ENCODE measurements around the gene HAUS7.

HAUS7 gene

DNA sequence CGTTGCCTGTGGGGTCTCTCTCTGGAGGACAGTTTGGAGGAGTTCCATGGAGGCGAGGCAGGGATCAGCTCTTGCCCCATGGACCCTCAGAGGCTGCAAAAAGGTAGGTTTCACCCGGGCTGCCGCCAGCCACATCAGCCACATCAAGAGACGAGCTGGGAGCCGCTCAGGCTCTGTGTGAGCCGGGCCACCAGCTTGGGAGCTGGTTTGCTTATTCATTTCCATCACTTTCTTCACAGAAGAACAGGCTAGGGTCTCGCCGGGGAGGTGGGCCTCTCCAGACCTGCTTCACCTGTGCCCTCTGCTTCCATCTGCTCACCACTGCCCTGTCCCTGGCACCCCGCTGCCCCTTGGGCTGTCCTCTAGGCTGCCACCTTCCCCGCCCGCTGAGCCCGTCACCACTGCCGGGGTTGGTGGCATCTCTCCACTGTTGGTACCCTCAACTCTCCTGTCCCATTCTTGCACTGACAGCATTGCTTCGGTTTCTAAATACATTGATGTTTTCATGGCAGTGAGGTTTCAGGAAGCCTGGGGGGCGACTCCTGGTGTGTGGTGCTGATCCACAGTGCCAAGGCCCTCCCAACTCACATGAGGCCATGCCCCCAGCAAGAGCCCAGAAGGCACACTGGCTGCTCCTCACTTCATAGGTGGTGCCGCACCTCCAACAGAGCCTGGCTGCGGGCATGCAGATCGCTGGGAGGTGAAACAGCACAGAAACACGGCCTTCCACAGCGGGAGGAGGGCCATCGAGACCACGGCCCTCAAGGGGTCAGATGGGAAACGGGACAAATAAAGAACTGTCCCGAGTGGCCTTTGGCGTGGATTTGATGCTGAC lies 20.0 kb downstream of the HAUS7 start:
- no peaks in the 10 kb centered on the region for H4K20me1 ChIP-seq (ENCODE audit: insufficient read depth, low read length, poor library complexity, severe bottlenecking)
- H3F3A ChIP-seq (ENCODE audit: low read depth), result no peaks in the 10 kb centered on the region
- no peak for TF ChIP-seq EZH2phosphoT487 (IDR thresholded peaks at IDR 0.05; ENCODE audit: borderline replicate concordance)
- TF ChIP-seq, protein P1, sequence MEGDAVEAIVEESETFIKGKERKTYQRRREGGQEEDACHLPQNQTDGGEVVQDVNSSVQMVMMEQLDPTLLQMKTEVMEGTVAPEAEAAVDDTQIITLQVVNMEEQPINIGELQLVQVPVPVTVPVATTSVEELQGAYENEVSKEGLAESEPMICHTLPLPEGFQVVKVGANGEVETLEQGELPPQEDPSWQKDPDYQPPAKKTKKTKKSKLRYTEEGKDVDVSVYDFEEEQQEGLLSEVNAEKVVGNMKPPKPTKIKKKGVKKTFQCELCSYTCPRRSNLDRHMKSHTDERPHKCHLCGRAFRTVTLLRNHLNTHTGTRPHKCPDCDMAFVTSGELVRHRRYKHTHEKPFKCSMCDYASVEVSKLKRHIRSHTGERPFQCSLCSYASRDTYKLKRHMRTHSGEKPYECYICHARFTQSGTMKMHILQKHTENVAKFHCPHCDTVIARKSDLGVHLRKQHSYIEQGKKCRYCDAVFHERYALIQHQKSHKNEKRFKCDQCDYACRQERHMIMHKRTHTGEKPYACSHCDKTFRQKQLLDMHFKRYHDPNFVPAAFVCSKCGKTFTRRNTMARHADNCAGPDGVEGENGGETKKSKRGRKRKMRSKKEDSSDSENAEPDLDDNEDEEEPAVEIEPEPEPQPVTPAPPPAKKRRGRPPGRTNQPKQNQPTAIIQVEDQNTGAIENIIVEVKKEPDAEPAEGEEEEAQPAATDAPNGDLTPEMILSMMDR (conservative IDR thresholded peaks at IDR 0.05; ENCODE audit: low read length), result no peak
- H2AFZ ChIP-seq (ENCODE audit: low read length), result no peak overlapping the region
- no peak overlapping the region for H3K9ac ChIP-seq (ENCODE audit: low read depth, low read length, poor library complexity, severe bottlenecking)
- no peaks in the 10 kb centered on the region for H3K79me2 ChIP-seq (ENCODE audit: insufficient read depth, low read length)
- H3K4me3 ChIP-seq (ENCODE audit: low read length, poor library complexity, severe bottlenecking), result no peak overlapping the region
- no peaks in the 10 kb centered on the region for H3K9me2 ChIP-seq (replicated peaks; ENCODE audit: low read depth, low read length)
- no peaks in the 10 kb centered on the region for H3K9me3 ChIP-seq (ENCODE audit: insufficient read depth, low read depth, low read length)
- no peaks in the 10 kb centered on the region for H3K4me1 ChIP-seq (ENCODE audit: insufficient read depth, low read length, poor library complexity, severe bottlenecking)
- no peaks in the 10 kb centered on the region for H3K27me3 ChIP-seq (ENCODE audit: insufficient read depth, low read length, poor library complexity, severe bottlenecking)
- H3K36me3 ChIP-seq (ENCODE audit: insufficient read depth, low read length), result no peaks in the 10 kb centered on the region
- H3K4me2 ChIP-seq (ENCODE audit: low read depth, low read length, poor library complexity, severe bottlenecking), result no peak overlapping the region

DNA sequence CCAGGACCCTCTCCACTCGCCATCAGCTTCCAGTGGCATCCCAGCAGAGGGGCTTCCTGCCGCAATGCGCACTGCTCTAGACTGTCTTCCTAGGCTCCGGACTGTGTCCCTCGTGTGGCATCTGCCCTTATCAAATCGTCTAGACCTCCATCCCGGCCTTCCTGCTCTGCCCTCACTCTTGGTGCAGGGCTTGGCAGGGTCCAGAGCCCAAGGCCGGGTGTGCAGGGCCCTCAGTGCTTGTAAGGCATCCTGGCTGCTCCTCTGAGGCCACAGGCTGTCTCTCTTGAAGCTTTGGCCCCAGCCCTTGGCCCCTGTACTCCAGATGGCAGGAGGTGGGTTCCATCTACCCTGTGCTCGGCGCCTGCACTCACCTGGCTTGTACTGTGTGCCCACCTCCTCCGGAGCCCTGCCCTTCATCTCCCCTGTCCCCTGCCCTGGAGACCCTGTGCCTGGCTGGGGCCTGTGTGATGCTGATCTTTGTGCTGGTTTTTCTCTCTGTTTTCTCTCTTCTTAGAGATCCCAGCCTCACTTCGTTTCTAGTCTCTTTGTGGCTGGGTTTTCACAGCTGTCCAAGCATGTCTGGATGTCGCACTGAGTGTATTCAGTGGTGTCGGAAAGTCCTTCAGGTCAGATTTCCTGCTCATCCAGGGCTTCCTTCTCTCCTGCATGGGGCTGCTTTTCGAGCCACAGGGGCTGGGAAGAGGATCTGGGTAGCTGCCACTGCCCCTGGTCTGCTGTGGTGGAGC lies 20.8 kb downstream of the HAUS7 start:
- Histone ChIP-seq H3K9me2 (replicated peaks; ENCODE audit: low read depth, low read length) (no peaks in the 10 kb centered on the region), H3K9ac (ENCODE audit: low read depth, low read length, poor library complexity, severe bottlenecking) (no peak overlapping the region), H3K36me3 (ENCODE audit: insufficient read depth, low read length) (no peaks in the 10 kb centered on the region), H3K79me2 (ENCODE audit: insufficient read depth, low read length) (no peaks in the 10 kb centered on the region), H3F3A (ENCODE audit: low read depth) (no peaks in the 10 kb centered on the region), H3K4me1 (ENCODE audit: insufficient read depth, low read length, poor library complexity, severe bottlenecking) (no peaks in the 10 kb centered on the region), H3K9me3 (ENCODE audit: insufficient read depth, low read depth, low read length) (no peaks in the 10 kb centered on the region), H3K4me2 (ENCODE audit: low read depth, low read length, poor library complexity, severe bottlenecking) (no peak overlapping the region), H3K4me3 (ENCODE audit: low read length, poor library complexity, severe bottlenecking) (no peak overlapping the region), H2AFZ (ENCODE audit: low read length) (no peak overlapping the region), H3K27me3 (ENCODE audit: insufficient read depth, low read length, poor library complexity, severe bottlenecking) (no peaks in the 10 kb centered on the region), H4K20me1 (ENCODE audit: insufficient read depth, low read length, poor library complexity, severe bottlenecking) (no peaks in the 10 kb centered on the region)
- TF ChIP-seq, protein P1 (conservative IDR thresholded peaks at IDR 0.05; ENCODE audit: low read length), result no peak
- no peak for TF ChIP-seq EZH2phosphoT487 (IDR thresholded peaks at IDR 0.05; ENCODE audit: borderline replicate concordance)

DNA sequence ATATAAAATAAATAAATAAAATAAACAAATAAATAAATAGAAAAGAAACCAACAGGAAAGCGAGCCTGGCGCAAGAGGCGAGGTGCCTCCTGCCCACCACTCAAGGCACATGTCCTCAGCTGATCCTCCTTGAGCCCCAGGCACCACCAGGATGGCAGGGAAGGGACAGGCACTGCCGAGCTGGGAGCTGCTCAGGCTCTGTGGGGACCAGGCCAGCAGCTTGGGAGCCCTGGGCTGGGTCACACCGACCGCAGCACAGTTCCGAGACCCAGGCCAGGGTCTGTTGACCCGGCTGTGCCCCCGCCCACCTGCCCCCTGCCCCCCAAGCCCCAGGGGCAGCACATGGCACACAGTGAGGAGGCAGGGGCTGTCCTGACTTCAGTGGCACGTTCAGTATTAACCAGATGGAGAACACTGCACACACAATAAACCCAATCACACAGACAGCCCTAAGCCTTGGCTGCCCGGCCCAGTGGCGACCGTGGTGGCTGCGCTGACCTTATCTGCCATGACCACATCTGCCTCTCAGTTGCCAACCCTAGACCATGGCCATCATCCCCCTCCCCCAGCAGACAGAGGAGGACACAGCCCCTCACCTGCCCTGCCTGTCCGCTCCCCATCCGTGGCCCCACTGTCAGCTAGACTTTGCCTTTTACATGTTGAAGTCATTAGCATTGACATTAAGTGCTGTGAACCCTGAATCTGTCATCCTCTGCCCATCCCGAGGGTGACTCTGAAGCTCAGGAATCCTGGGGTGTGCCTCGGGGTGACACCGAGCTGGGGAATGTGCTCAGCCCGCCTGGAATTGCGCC lies 21.6 kb downstream of the HAUS7 start:
- Histone ChIP-seq H3K9me2 (replicated peaks; ENCODE audit: low read depth, low read length) (no peaks in the 10 kb centered on the region), H3K27me3 (ENCODE audit: insufficient read depth, low read length, poor library complexity, severe bottlenecking) (no peaks in the 10 kb centered on the region), H3K4me2 (ENCODE audit: low read depth, low read length, poor library complexity, severe bottlenecking) (no peak overlapping the region), H3K4me1 (ENCODE audit: insufficient read depth, low read length, poor library complexity, severe bottlenecking) (no peaks in the 10 kb centered on the region), H2AFZ (ENCODE audit: low read length) (no peak overlapping the region), H3F3A (ENCODE audit: low read depth) (no peaks in the 10 kb centered on the region), H3K9ac (ENCODE audit: low read depth, low read length, poor library complexity, severe bottlenecking) (no peak overlapping the region), H4K20me1 (ENCODE audit: insufficient read depth, low read length, poor library complexity, severe bottlenecking) (no peaks in the 10 kb centered on the region), H3K9me3 (ENCODE audit: insufficient read depth, low read depth, low read length) (no peaks in the 10 kb centered on the region), H3K4me3 (ENCODE audit: low read length, poor library complexity, severe bottlenecking) (no peak overlapping the region), H3K36me3 (ENCODE audit: insufficient read depth, low read length) (no peaks in the 10 kb centered on the region), H3K79me2 (ENCODE audit: insufficient read depth, low read length) (no peaks in the 10 kb centered on the region)
- TF ChIP-seq, protein P1 (conservative IDR thresholded peaks at IDR 0.05; ENCODE audit: low read length), result no peak
- TF ChIP-seq EZH2phosphoT487 (IDR thresholded peaks at IDR 0.05; ENCODE audit: borderline replicate concordance), result no peak

All from Loucy (cell line).